Measurements from ENCODE around the gene YIF1A.
"Not testable (repeated sequence)": the region's sequence is repeated elsewhere in the genome, so short reads cannot be mapped to it uniquely, and the experiment has no call there.

Gene YIF1A

GRCh38 chr11:66267379-66268243 lies 21.3 kb downstream of the YIF1A start:
- peak; percentile 81 for DNase-seq

GRCh38 chr11:66267039-66267378 lies 21.9 kb downstream of the YIF1A start:
- DNase-seq: no peak

- no peak for DNase-seq
These were observed 22.4 kb downstream of the YIF1A start for GRCh38 chr11:66266378-66267038.

- no peak for DNase-seq
These were observed 23.2 kb downstream of the YIF1A start for GRCh38 chr11:66265531-66266377.

GRCh38 chr11:66264914-66265313 lies 24.0 kb downstream of the YIF1A start:
- DNase-seq: no peak

- DNase-seq: no peak
These were observed 24.6 kb downstream of the YIF1A start for GRCh38 chr11:66264383-66264782.

- no peak for DNase-seq
These were observed 25.2 kb downstream of the YIF1A start for GRCh38 chr11:66263785-66264184.

- no peak for DNase-seq
These were observed 25.7 kb downstream of the YIF1A start for GRCh38 chr11:66263231-66263630.

- DNase-seq: no peak
These were observed 26.2 kb downstream of the YIF1A start for GRCh38 chr11:66262696-66263095.

- no peak for DNase-seq
These were observed 26.8 kb downstream of the YIF1A start for GRCh38 chr11:66262191-66262590.

- no peak for DNase-seq
These were observed 27.4 kb downstream of the YIF1A start for GRCh38 chr11:66261578-66261977.

- no peak for DNase-seq
These were observed 29.0 kb downstream of the YIF1A start for GRCh38 chr11:66259956-66260355.

GRCh38 chr11:66259225-66259624 lies 29.7 kb downstream of the YIF1A start:
- DNase-seq: no peak

- no peak for DNase-seq
These were observed 30.5 kb downstream of the YIF1A start for GRCh38 chr11:66258473-66258893.

- not testable (repeated sequence) for DNase-seq
These were observed 35.9 kb downstream of the YIF1A start for GRCh38 chr11:66253081-66253480.

GRCh38 chr11:66251809-66252208 lies 37.1 kb downstream of the YIF1A start:
- no peak for DNase-seq

GRCh38 chr11:66248903-66249302 lies 40.0 kb downstream of the YIF1A start:
- no peak for DNase-seq

- DNase-seq: no peak
These were observed 41.1 kb downstream of the YIF1A start for GRCh38 chr11:66247801-66248200.

GRCh38 chr11:66247295-66247694 lies 41.6 kb downstream of the YIF1A start:
- DNase-seq: no peak

- no peak for DNase-seq
These were observed 45.0 kb downstream of the YIF1A start for GRCh38 chr11:66243782-66244535.

GRCh38 chr11:66242095-66242765 lies 46.7 kb downstream of the YIF1A start:
- no peak for DNase-seq

- no peak for DNase-seq
These were observed 48.2 kb downstream of the YIF1A start for GRCh38 chr11:66240781-66241136.
